ENCODE measurements around the gene MVB12B.

MVB12B gene

GRCh38 chr9:126524353-126525077 lies 197.9 kb downstream of the MVB12B start:
- no peak for TF ChIP-seq EZH2phosphoT487 (conservative IDR thresholded peaks at IDR 0.05; ENCODE audit: low read length)
- TF ChIP-seq, protein P1, sequence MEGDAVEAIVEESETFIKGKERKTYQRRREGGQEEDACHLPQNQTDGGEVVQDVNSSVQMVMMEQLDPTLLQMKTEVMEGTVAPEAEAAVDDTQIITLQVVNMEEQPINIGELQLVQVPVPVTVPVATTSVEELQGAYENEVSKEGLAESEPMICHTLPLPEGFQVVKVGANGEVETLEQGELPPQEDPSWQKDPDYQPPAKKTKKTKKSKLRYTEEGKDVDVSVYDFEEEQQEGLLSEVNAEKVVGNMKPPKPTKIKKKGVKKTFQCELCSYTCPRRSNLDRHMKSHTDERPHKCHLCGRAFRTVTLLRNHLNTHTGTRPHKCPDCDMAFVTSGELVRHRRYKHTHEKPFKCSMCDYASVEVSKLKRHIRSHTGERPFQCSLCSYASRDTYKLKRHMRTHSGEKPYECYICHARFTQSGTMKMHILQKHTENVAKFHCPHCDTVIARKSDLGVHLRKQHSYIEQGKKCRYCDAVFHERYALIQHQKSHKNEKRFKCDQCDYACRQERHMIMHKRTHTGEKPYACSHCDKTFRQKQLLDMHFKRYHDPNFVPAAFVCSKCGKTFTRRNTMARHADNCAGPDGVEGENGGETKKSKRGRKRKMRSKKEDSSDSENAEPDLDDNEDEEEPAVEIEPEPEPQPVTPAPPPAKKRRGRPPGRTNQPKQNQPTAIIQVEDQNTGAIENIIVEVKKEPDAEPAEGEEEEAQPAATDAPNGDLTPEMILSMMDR (IDR thresholded peaks at IDR 0.05; ENCODE audit: insufficient read depth, low read length, poor library complexity, severe bottlenecking), result no peak

DNA sequence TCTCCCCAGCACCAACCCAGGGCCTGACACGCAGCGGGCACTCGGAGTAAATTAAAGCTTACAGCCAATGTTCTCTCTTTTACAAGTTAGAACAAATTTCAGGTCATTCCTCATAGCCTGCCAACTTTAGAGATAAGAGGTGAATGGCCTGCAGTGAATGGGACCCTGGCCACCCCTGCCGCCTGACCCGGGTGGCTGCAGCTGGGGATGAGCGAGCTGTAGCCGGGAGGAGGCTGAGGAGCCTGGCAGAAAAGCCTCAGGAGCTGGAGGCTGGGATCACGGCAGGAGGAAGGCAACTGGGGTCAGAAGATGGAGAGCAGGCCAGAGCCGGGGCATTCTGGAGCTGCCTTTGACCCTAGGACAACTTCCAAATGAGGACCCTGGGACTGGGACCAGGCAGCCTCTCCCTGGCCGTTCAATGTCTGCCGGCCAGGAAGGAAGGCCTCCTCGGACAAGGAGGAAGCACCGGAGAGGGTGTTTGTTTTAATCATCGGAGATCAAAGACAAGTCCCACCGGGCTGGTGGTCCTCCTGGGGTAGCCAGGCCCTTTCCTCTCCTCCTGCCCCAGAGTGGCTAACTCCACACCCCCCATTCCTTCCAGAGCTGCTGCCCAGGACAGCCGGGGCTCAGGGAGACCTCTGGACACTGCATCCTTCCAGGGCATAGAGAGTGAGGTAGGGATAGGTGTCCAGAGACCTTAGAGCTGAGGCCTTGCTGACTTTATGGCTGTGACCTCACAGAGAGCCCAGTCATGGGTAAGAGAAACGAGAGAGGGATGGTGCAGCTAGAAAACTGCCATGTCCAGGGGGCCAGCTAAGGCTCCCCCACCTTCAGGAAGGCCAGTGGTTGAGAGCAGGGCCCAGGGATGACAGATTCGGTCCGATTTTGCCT lies 199.8 kb downstream of the MVB12B start:
- no peaks in the 10 kb centered on the region for H3K9me2 ChIP-seq (replicated peaks; ENCODE audit: insufficient read depth, low read length)
- no peaks in the 10 kb centered on the region for H3K36me3 ChIP-seq (ENCODE audit: low read length)
- H2AFZ ChIP-seq (ENCODE audit: low read depth, low read length, severe bottlenecking), result no peak overlapping the region
- no peak for TF ChIP-seq EZH2phosphoT487 (conservative IDR thresholded peaks at IDR 0.05; ENCODE audit: low read length)
- TF ChIP-seq, protein P1 (IDR thresholded peaks at IDR 0.05; ENCODE audit: insufficient read depth, low read length, poor library complexity, severe bottlenecking), result no peak
- H3K27me3 ChIP-seq (ENCODE audit: low read length), result no peaks in the 10 kb centered on the region
- H3F3A ChIP-seq (ENCODE audit: insufficient read depth), result no peaks in the 10 kb centered on the region
- no peaks in the 10 kb centered on the region for H4K20me1 ChIP-seq (ENCODE audit: low read depth, low read length)
- no peak overlapping the region for H3K9ac ChIP-seq (ENCODE audit: low read length)
- no peak overlapping the region for H3K27ac ChIP-seq (ENCODE audit: low read depth, low read length)
- H3K79me2 ChIP-seq (ENCODE audit: insufficient read depth, low read length), result no peaks in the 10 kb centered on the region
- no peaks in the 10 kb centered on the region for H3K9me3 ChIP-seq (ENCODE audit: insufficient read depth, low read length)
- H3K4me2 ChIP-seq (ENCODE audit: low read depth, low read length, poor library complexity, severe bottlenecking), result no peak overlapping the region
- H3K4me3 ChIP-seq (ENCODE audit: insufficient read depth, low read length, poor library complexity, severe bottlenecking), result no peak overlapping the region

More at GRCh38 chr9:126524353-126525077, 197.9 kb downstream of the MVB12B start:
- no peaks in the 10 kb centered on the region for H3F3A ChIP-seq (ENCODE audit: insufficient read depth)
- H3K27me3 ChIP-seq (ENCODE audit: low read length), result no peaks in the 10 kb centered on the region
- no peaks in the 10 kb centered on the region for H3K9me2 ChIP-seq (replicated peaks; ENCODE audit: insufficient read depth, low read length)
- H3K27ac ChIP-seq (ENCODE audit: low read depth, low read length), result no peak overlapping the region
- H4K20me1 ChIP-seq (ENCODE audit: low read depth, low read length), result no peaks in the 10 kb centered on the region
- H3K4me3 ChIP-seq (ENCODE audit: insufficient read depth, low read length, poor library complexity, severe bottlenecking), result no peak overlapping the region
- H3K79me2 ChIP-seq (ENCODE audit: insufficient read depth, low read length), result no peaks in the 10 kb centered on the region
- no peak overlapping the region for H3K4me2 ChIP-seq (ENCODE audit: low read depth, low read length, poor library complexity, severe bottlenecking)
- no peak overlapping the region for H3K9ac ChIP-seq (ENCODE audit: low read length)
- no peaks in the 10 kb centered on the region for H3K9me3 ChIP-seq (ENCODE audit: insufficient read depth, low read length)
- H3K36me3 ChIP-seq (ENCODE audit: low read length), result no peaks in the 10 kb centered on the region
- H2AFZ ChIP-seq (ENCODE audit: low read depth, low read length, severe bottlenecking), result no peak overlapping the region

DNA sequence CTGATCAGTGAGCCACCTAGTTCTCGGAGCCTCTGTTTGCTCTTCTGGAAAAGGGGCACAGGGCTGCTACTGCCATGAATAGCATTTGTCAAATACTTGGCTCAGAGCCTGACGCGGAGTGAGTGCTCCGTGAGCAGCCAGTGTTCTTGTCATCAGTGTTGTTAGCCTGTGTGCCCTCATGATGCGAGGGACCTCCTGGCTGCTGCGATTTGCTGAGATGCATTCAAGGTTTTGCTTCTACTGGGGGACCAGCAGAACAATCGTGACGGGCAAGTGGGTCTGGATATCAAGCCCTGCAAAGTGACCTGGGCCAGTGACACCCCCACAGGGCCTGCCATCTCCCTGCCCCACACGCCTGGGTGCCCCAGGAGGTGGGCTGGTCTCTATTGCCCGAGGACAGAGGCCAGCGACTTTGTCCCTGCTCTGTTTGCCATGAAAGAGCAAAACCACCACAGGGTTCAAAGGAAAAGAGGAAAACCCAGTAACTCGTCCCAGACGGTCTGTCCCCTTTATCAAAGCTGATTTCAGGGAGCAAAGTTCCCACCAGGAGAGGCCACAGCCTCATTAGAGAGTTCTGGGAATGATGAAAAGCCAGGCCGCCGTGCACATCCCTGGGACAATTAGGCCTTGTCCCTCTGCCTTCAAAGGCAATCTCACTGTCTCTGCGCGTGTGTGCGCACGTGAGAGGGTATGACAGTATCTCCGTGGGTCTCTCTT lies 200.6 kb downstream of the MVB12B start:
- TF ChIP-seq EZH2phosphoT487 (conservative IDR thresholded peaks at IDR 0.05; ENCODE audit: low read length), result no peak
- TF ChIP-seq, protein P1 (IDR thresholded peaks at IDR 0.05; ENCODE audit: insufficient read depth, low read length, poor library complexity, severe bottlenecking), result no peak
- H3K27me3 ChIP-seq (ENCODE audit: low read length), result no peaks in the 10 kb centered on the region

More for the DNA sequence above, 200.6 kb downstream of the MVB12B start:
- Histone ChIP-seq H2AFZ (ENCODE audit: low read depth, low read length, severe bottlenecking) (no peak overlapping the region), H3K79me2 (ENCODE audit: insufficient read depth, low read length) (no peaks in the 10 kb centered on the region), H3K36me3 (ENCODE audit: low read length) (no peaks in the 10 kb centered on the region), H4K20me1 (ENCODE audit: low read depth, low read length) (no peaks in the 10 kb centered on the region), H3F3A (ENCODE audit: insufficient read depth) (no peaks in the 10 kb centered on the region), H3K9me2 (replicated peaks; ENCODE audit: insufficient read depth, low read length) (no peaks in the 10 kb centered on the region), H3K4me2 (ENCODE audit: low read depth, low read length, poor library complexity, severe bottlenecking) (no peak overlapping the region), H3K9me3 (ENCODE audit: insufficient read depth, low read length) (no peaks in the 10 kb centered on the region), H3K4me3 (ENCODE audit: insufficient read depth, low read length, poor library complexity, severe bottlenecking) (no peak overlapping the region), H3K9ac (ENCODE audit: low read length) (no peak overlapping the region), H3K27ac (ENCODE audit: low read depth, low read length) (no peak overlapping the region)

Measured in SU-DHL-6 (cell line).